GM12801 (cell line): ENCODE results near the gene NR4A2.

Experiments
- TF ChIP-seq, protein P1 (sequence below): IDR thresholded peaks from one replicate; pipeline ENCODE4 v1.5.1; 2011; ENCODE audit warnings: control low read depth; ENCODE audit not compliant: insufficient read length; ENCODE audit errors: extremely low read depth

NR4A2 gene

DNA sequence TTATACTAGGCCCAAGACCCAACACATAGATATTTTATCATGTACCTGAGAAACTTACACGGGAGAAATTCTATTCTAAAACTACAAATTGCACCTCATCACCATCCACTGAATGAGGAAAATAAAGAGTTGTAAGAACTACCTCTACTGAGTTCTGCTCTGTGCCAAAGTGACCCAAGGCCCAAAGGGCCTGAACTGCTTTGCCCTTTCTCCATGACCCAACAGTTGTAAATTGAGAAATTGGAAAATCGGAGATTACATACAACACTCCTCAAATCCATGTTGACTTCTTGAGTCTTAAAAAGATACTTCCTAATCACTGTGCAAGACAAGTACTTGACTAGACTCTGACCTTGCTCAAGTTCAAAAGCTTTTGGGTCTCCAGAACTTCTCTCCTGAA is 8.8 kb downstream of the NR4A2 start:
- TF ChIP-seq, protein P1, sequence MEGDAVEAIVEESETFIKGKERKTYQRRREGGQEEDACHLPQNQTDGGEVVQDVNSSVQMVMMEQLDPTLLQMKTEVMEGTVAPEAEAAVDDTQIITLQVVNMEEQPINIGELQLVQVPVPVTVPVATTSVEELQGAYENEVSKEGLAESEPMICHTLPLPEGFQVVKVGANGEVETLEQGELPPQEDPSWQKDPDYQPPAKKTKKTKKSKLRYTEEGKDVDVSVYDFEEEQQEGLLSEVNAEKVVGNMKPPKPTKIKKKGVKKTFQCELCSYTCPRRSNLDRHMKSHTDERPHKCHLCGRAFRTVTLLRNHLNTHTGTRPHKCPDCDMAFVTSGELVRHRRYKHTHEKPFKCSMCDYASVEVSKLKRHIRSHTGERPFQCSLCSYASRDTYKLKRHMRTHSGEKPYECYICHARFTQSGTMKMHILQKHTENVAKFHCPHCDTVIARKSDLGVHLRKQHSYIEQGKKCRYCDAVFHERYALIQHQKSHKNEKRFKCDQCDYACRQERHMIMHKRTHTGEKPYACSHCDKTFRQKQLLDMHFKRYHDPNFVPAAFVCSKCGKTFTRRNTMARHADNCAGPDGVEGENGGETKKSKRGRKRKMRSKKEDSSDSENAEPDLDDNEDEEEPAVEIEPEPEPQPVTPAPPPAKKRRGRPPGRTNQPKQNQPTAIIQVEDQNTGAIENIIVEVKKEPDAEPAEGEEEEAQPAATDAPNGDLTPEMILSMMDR = no peak

DNA sequence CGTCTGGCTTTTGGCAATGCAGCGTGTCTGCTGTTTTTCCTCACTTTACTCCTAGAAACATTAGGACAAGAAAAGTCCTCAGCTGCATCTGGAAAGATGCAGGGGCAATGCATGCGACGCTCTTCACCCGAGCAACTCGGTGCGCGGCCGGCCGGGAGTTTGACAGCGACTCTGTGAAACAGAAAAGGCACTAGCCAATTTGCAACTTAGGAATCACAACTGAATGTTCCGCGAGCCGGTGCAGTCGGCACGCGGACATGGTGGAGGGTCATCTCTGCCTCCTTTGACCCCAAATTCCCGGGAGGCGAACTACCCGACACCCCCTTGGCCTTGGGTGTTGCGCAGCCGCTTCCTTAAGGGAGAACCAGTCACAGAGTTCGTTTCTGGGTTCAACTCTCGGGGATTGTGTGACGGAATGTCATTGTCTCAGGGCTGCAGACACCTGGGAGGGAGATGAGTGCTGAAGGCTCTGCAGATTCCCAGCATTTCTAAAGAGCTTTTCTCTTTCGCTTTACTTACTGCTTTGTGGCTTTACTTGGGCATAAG is 9.8 kb downstream of the NR4A2 start:
- TF ChIP-seq, protein P1 = no peak

DNA sequence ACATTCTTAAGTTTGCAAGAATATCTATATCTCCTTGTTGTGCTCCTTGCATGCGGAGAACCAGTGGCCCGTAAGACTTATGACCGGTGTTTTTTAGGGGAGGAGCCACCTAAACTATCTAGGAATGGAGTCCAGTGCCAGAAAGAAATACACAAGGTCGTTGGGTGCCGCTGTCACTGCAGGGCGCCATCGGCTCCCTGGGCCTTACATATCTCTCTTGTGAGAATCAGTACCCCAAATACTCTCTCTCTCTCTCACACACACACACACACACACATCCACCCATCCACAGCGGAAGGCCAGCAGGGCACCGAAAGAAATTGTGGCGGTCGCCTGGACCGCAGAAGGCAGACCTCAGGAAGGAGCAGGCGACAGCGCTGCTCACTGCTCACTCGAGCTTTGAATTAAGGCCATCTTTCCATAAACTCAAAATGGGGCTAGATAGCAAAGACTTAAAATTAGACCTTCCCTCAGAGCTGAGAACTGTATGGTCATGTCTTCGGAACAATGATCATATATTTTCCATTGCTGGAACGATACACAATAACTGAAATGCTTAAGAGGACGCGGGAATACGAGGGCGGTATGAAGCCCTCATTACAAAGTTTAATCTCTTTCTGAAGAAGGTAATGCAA is 10.4 kb downstream of the NR4A2 start:
- TF ChIP-seq, protein P1 = no peak

DNA sequence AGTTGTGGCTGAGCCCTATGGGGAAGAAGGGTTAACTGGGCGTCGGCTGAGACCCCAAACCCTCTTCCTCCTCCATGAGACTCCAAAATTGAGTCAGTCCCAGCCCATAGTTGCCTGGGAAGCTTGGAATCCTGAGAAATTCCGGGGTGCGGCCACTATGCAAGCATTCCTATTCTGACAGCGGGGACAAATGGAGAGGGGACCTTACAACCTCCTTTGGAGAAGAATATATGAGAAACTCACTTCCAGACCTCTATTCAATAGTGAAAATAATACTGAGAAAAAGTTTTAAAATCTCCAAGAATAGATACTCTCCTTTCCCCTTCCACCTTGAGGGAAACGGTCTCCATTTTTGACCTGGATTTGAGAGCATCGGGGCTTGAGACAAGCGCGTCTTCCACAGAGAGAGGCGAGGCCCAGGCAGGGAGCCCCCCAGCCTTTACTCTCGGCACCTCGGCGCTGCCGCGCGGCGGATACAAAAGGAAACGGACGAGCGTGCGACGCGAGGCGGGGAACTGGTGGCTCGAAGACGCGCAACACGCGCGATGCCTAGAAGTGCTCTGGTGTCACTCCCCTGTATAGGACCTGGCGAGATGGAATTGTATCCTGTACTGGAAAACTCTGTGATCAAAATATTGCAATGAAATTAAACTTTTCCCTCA is 11.1 kb downstream of the NR4A2 start:
- TF ChIP-seq, protein P1 = no peak

DNA sequence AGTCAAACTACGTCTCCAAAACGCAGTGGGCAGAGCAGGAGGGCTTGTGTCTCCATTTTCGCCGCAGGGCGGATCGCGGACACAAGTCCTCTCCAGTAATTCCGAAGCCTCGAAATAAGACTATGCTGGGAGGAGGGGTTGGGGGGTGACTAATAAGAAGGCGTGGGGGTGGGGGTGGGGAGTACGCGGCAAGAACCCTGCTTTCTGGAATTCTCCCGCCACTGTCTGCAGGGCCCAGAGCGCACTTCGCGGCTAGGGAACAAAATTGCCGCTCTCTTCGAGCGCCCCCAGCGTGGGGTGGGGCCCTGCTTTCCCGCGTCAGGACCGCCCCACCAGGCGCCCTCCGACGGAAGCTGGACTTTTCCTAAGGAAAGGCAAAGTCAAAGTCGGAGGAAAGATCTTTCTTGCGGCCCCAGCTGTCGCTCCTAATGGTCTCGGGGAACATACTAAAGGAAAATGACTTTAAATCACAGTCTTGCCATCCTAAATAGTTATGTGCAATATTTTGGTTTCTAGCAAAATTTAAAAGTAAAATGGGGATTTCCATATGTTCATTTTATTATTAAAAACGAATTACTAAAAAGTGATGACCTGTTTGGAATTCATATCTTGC is 11.9 kb downstream of the NR4A2 start:
- TF ChIP-seq, protein P1 = no peak

DNA sequence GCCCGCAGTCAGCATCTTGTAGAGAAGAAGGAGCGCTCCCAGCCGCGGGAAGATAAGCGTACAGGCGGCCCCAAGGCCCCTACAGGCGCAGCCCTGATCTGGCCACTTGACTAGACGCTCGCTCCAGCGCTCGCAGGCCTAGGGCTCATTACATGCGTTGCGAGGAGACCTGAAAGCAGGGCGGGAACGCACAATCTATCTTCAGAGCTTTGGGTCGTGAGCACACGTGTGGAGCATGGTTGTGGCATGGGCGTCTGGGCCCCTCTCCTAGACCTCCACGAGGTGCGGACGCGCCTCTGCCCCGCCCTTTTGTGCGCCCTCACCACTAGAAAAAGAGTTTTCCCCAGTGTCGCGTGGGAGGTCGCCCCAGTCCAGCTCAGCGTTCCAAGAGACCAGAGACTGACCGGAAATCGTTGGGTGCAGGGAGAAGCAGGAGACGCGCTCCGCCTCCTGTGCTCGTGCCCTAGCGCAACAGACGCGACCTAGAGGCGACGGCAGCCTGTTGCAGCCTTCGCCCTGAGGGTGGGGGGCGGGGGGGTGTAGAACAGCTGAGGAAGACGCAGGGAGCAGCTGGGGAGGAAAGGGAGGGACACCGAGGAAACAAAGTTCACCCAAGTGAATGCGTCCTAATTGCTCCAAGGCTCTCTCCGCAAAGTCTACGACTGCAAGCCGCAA is 12.6 kb downstream of the NR4A2 start:
- TF ChIP-seq, protein P1 = no peak

DNA sequence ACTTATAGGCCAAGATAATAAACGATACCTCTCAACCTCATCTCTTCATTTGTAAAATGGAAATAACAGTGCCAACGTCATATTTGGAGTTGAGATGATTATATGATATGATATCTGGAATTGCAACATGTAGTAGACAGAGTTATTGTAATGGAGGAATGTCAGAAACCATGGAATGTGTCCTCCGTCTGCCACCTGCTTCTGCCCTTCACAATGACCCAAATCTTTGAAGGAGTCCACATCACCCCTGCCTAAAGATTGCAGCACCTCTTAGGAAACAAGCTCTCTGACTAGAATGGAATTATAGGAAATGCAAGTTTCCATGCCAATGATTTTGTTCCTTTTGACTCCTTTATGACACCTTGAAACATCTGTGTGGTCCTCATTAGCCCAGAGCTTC is 14.9 kb downstream of the NR4A2 start:
- TF ChIP-seq, protein P1 = no peak
